Liver (tissue), 3 donors: Measurements from ENCODE around the gene TMEM232.

Source experiments
- FOXA1 ChIP-seq: IDR thresholded peaks from 2 replicates; pipeline ENCODE4 v1.6.1; 2016; ENCODE audit warnings: antibody characterized with exemption
- GABPA ChIP-seq, 2 donors: IDR thresholded peaks in 1 of 2; conservative IDR thresholded peaks in 1 of 2; 2 replicates each; pipeline ENCODE4 v1.6.1; 2016; ENCODE audit warnings: antibody characterized with exemption in 2 of 2, mild to moderate bottlenecking in 1 of 2, moderate library complexity in 1 of 2
- RAD21 ChIP-seq, 2 donors: IDR thresholded peaks; 2 replicates each; pipeline ENCODE4 v1.6.1; 2016; ENCODE audit warnings: antibody characterized with exemption in 2 of 2, mild to moderate bottlenecking in 2 of 2
- SP1 ChIP-seq: IDR thresholded peaks from 2 replicates; pipeline ENCODE4 v1.6.1; 2018; ENCODE audit warnings: antibody characterized with exemption, mild to moderate bottlenecking
- YY1 ChIP-seq: IDR thresholded peaks from 2 replicates; pipeline ENCODE4 v1.6.1; 2016; ENCODE audit warnings: antibody characterized with exemption, mild to moderate bottlenecking
- TF ChIP-seq, protein P1 (sequence below): fragments of 150-350 bp; IDR thresholded peaks from 2 replicates; pipeline ENCODE4 v1.5.1; 2017; ENCODE audit warnings: improper control_type of control experiment, low read depth, low read length; ENCODE audit not compliant: missing input control
- TF ChIP-seq, protein P2 (sequence below): IDR thresholded peaks from 2 replicates; pipeline ENCODE4 v1.6.1; 2016; ENCODE audit warnings: antibody characterized with exemption, mild to moderate bottlenecking
- donor health status: healthy.
- donor health status: healthy.

DNA sequence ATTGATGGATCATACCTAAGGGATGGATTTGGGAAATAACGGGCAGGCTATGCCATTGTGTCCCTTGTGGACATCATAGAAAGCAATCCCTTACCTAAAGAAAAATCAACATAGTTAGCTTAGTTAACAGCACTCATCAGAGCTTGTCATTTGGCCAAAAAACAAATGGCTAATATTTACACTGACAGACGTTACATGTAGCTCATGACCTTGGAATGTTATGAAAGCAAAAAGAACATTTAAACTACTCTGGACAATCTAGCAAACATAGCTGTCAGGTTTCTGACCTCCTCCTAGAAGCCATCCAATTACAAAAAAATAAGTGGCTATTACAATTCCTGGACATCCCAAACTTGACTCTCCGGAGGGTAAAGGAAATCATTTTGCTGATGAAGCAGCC is 23.8 kb downstream of the TMEM232 start:
- TF ChIP-seq, protein P1, sequence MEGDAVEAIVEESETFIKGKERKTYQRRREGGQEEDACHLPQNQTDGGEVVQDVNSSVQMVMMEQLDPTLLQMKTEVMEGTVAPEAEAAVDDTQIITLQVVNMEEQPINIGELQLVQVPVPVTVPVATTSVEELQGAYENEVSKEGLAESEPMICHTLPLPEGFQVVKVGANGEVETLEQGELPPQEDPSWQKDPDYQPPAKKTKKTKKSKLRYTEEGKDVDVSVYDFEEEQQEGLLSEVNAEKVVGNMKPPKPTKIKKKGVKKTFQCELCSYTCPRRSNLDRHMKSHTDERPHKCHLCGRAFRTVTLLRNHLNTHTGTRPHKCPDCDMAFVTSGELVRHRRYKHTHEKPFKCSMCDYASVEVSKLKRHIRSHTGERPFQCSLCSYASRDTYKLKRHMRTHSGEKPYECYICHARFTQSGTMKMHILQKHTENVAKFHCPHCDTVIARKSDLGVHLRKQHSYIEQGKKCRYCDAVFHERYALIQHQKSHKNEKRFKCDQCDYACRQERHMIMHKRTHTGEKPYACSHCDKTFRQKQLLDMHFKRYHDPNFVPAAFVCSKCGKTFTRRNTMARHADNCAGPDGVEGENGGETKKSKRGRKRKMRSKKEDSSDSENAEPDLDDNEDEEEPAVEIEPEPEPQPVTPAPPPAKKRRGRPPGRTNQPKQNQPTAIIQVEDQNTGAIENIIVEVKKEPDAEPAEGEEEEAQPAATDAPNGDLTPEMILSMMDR = no peak
- TF ChIP-seq SP1 (no peak), RAD21 (IDR thresholded peaks at IDR 0.05) (no peak), GABPA (IDR thresholded peaks at IDR 0.05 in 1 of 2, conservative IDR thresholded peaks at IDR 0.05 in 1 of 2) (no peak), YY1 (no peak), FOXA1 (no peak)
- TF ChIP-seq, protein P2, sequence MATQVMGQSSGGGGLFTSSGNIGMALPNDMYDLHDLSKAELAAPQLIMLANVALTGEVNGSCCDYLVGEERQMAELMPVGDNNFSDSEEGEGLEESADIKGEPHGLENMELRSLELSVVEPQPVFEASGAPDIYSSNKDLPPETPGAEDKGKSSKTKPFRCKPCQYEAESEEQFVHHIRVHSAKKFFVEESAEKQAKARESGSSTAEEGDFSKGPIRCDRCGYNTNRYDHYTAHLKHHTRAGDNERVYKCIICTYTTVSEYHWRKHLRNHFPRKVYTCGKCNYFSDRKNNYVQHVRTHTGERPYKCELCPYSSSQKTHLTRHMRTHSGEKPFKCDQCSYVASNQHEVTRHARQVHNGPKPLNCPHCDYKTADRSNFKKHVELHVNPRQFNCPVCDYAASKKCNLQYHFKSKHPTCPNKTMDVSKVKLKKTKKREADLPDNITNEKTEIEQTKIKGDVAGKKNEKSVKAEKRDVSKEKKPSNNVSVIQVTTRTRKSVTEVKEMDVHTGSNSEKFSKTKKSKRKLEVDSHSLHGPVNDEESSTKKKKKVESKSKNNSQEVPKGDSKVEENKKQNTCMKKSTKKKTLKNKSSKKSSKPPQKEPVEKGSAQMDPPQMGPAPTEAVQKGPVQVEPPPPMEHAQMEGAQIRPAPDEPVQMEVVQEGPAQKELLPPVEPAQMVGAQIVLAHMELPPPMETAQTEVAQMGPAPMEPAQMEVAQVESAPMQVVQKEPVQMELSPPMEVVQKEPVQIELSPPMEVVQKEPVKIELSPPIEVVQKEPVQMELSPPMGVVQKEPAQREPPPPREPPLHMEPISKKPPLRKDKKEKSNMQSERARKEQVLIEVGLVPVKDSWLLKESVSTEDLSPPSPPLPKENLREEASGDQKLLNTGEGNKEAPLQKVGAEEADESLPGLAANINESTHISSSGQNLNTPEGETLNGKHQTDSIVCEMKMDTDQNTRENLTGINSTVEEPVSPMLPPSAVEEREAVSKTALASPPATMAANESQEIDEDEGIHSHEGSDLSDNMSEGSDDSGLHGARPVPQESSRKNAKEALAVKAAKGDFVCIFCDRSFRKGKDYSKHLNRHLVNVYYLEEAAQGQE = no peak
